Neural cell (in vitro differentiated cells): ENCODE measurements around the gene SNX24. TPM values are rescaled to one million over a fixed set of nuclear protein-coding genes. Genes with fewer than 3 reads are reported as not detected.

ENCODE experiments used
- H2AFZ ChIP-seq: fragments of 200-600, 300-800 bp; sonication (generic), shearing (Covaris generic); 2 replicates; pipeline ENCODE4 v1.6.0; 2014; ENCODE audit warnings: low read depth, mild to moderate bottlenecking, antibody characterized with exemption, low read length, moderate library complexity
- H3F3A ChIP-seq: fragments of 200-600 bp; shearing (Covaris generic); 2 replicates; pipeline ENCODE4 v1.6.1; 2016; ENCODE audit warnings: mild to moderate bottlenecking, moderate library complexity, mixed read lengths, antibody characterized with exemption, low read length; ENCODE audit not compliant: insufficient read depth, poor library complexity, severe bottlenecking
- H3K27ac ChIP-seq: fragments of 200-600, 300-800 bp; sonication (generic), shearing (Covaris generic); 2 replicates; pipeline ENCODE4 v1.5.1; 2014; ENCODE audit warnings: mild to moderate bottlenecking, low read length, moderate library complexity
- H3K27me3 ChIP-seq: fragments of 300-800, 200-600 bp; sonication (generic), shearing (Covaris generic); 2 replicates; pipeline ENCODE4 v1.6.0; 2014; ENCODE audit warnings: mild to moderate bottlenecking, low read depth, low read length, moderate library complexity; ENCODE audit not compliant: insufficient read depth
- H3K36me3 ChIP-seq: fragments of 300-800, 200-600 bp; sonication (generic), shearing (Covaris generic); 2 replicates; pipeline ENCODE4 v1.5.1; 2014; ENCODE audit warnings: mild to moderate bottlenecking, antibody characterized with exemption, low read length, moderate library complexity; ENCODE audit not compliant: insufficient read depth
- H3K4me2 ChIP-seq: fragments of 300-800, 200-600 bp; sonication (generic), shearing (Covaris generic); 2 replicates; pipeline ENCODE4 v1.6.0; 2014; ENCODE audit warnings: mild to moderate bottlenecking, low read length
- H3K4me3 ChIP-seq: fragments of 300-800, 200-600 bp; sonication (generic), shearing (Covaris generic); 2 replicates; pipeline ENCODE4 v1.5.1; 2014; ENCODE audit warnings: mild to moderate bottlenecking, low read length, moderate library complexity
- H3K79me2 ChIP-seq: fragments of 200-600 bp; shearing (Covaris generic); replicated peaks from 2 replicates; pipeline ENCODE4 v1.6.0; 2014; ENCODE audit warnings: mild to moderate bottlenecking, low read length, moderate library complexity; ENCODE audit not compliant: insufficient read depth
- H3K9ac ChIP-seq: fragments of 300-800, 200-600 bp; sonication (generic), shearing (Covaris generic); 2 replicates; pipeline ENCODE4 v1.6.1; 2016; ENCODE audit warnings: mild to moderate bottlenecking, low read length, mixed read lengths
- H3K9me2 ChIP-seq: fragments of 200-600 bp; shearing (Covaris generic); 2 replicates; pipeline ENCODE4 v1.6.1; 2016; ENCODE audit warnings: mild to moderate bottlenecking, low read length, mixed read lengths; ENCODE audit not compliant: insufficient read depth
- H3K9me3 ChIP-seq: fragments of 200-600, 300-800 bp; sonication (generic), shearing (Covaris generic); 2 replicates; pipeline ENCODE4 v1.6.1; 2016; ENCODE audit warnings: mild to moderate bottlenecking, mixed run types, low read length, moderate library complexity, mixed read lengths
- H4K20me1 ChIP-seq: fragments of 200-600 bp; shearing (Covaris generic); 2 replicates; pipeline ENCODE4 v1.6.1; 2016; ENCODE audit warnings: mild to moderate bottlenecking, mixed run types; ENCODE audit not compliant: insufficient read depth
- CTCF ChIP-seq: fragments of 450-650 bp; IDR thresholded peaks from 2 replicates; pipeline ENCODE4 v1.5.1; 2014; ENCODE audit warnings: antibody characterized with exemption, mild to moderate bottlenecking, moderate library complexity; ENCODE audit not compliant: poor library complexity, severe bottlenecking
- EP300 ChIP-seq: fragments of 450-650 bp; conservative IDR thresholded peaks from 2 replicates; pipeline ENCODE4 v1.6.1; 2014; ENCODE audit warnings: antibody characterized with exemption, mild to moderate bottlenecking, moderate library complexity; ENCODE audit not compliant: poor library complexity, severe bottlenecking
- EZH2 ChIP-seq: fragments of 200-600, 300-800 bp; shearing (Covaris generic), sonication (generic); IDR thresholded peaks from 2 replicates; pipeline ENCODE4 v1.6.1; 2014; ENCODE audit warnings: antibody characterized with exemption, low read length, borderline replicate concordance, mild to moderate bottlenecking; ENCODE audit not compliant: insufficient read depth, poor library complexity, severe bottlenecking
- MXI1 ChIP-seq: fragments of 450-650 bp; conservative IDR thresholded peaks from 2 replicates; pipeline ENCODE4 v1.6.1; 2014; ENCODE audit warnings: antibody characterized with exemption, mild to moderate bottlenecking; ENCODE audit not compliant: poor library complexity, severe bottlenecking
- POLR2AphosphoS5 ChIP-seq: IDR thresholded peaks from 2 replicates; pipeline ENCODE4 v1.6.1; 2012
- RAD21 ChIP-seq: fragments of 450-650 bp; conservative IDR thresholded peaks from 2 replicates; pipeline ENCODE4 v1.6.1; 2014; ENCODE audit warnings: antibody characterized with exemption, mild to moderate bottlenecking, moderate library complexity
- REST ChIP-seq: IDR thresholded peaks from 2 replicates; pipeline ENCODE4 v1.6.1; 2012; ENCODE audit warnings: borderline replicate concordance
- SMC3 ChIP-seq: fragments of 450-650 bp; conservative IDR thresholded peaks from 2 replicates; pipeline ENCODE4 v1.6.1; 2014; ENCODE audit warnings: antibody characterized with exemption, mild to moderate bottlenecking, moderate library complexity; ENCODE audit not compliant: poor library complexity
- TAF1 ChIP-seq: IDR thresholded peaks from 2 replicates; pipeline ENCODE4 v1.6.1; 2012; ENCODE audit warnings: low read depth
- polyA plus RNA-seq: library from polyadenylated mRNA; depleted of rRNA; stranded (reverse); fragments of >200 nt; gene quantifications from 2 replicates; pipeline ENCODE4 v1.2.3, GENCODE V29; 2014

SNX24 gene
- polyA plus RNA-seq, 1 donor from 2014 or later = 12.8 TPM

- no peaks in the 10 kb centered on the region for H3F3A ChIP-seq
- no peak overlapping the region for H3K9ac ChIP-seq
- no peaks in the 10 kb centered on the region for H3K27me3 ChIP-seq
- no peaks in the 10 kb centered on the region for H3K79me2 ChIP-seq
- H4K20me1 ChIP-seq = no peaks in the 10 kb centered on the region
- no peaks in the 10 kb centered on the region for H3K9me2 ChIP-seq
- no peak overlapping the region for H3K27ac ChIP-seq
- no peak overlapping the region for H2AFZ ChIP-seq
- H3K36me3 ChIP-seq = no peaks in the 10 kb centered on the region
- H3K4me3 ChIP-seq = no peak overlapping the region
- H3K4me2 ChIP-seq = no peak overlapping the region
- no peak for TF ChIP-seq EZH2
- no peak for TF ChIP-seq EP300
- no peak for TF ChIP-seq CTCF
- TF ChIP-seq TAF1 = no peak
- TF ChIP-seq POLR2AphosphoS5 = no peak
- TF ChIP-seq MXI1 = no peak
- TF ChIP-seq SMC3 = no peak
- TF ChIP-seq RAD21 = no peak
- TF ChIP-seq REST = no peak
- no peaks in the 10 kb centered on the region for H3K9me3 ChIP-seq
Measured at GRCh38 chr5:122924719-122925395, 79.4 kb downstream of the SNX24 start.

- Histone ChIP-seq H3K27ac (no peak overlapping the region), H3K36me3 (no peaks in the 10 kb centered on the region), H3K9me3 (no peaks in the 10 kb centered on the region), H3K27me3 (no peaks in the 10 kb centered on the region), H2AFZ (no peak overlapping the region), H3K79me2 (no peaks in the 10 kb centered on the region), H3K9ac (no peak overlapping the region), H4K20me1 (no peaks in the 10 kb centered on the region), H3K4me2 (no peak overlapping the region), H3K4me3 (no peak overlapping the region), H3K9me2 (no peaks in the 10 kb centered on the region), H3F3A (no peaks in the 10 kb centered on the region)
- TF ChIP-seq SMC3 (no peak), RAD21 (no peak), CTCF (no peak), REST (no peak), EP300 (no peak), POLR2AphosphoS5 (no peak), EZH2 (no peak), TAF1 (no peak), MXI1 (no peak)
Measured at GRCh38 chr5:122929001-122929400, 83.6 kb downstream of the SNX24 start.
